ENCODE results near the gene MEIOSIN.
A peak's percentile ranks its signal among the peaks of the same experiment; 100 is the strongest.
"Not testable (repeated sequence)": the region's sequence is repeated elsewhere in the genome, so short reads cannot be mapped to it uniquely, and the experiment has no call there.

MEIOSIN gene

GRCh38 chr19:45781214-45782161 is 48.2 kb downstream of the MEIOSIN start:
- no peak for FAIRE-seq

GRCh38 chr19:45782162-45782691 is 49.0 kb downstream of the MEIOSIN start, which contains the start of gene DMPK:
Gene DMPK, minus strand, starts transcription at chr19:45782490. Its CDS starts 138 bp downstream, at chr19:45782352.
- FAIRE-seq: no peak

GRCh38 chr19:45782820-45783785 is 49.9 kb downstream of the MEIOSIN start:
- no peak for FAIRE-seq

DNA sequence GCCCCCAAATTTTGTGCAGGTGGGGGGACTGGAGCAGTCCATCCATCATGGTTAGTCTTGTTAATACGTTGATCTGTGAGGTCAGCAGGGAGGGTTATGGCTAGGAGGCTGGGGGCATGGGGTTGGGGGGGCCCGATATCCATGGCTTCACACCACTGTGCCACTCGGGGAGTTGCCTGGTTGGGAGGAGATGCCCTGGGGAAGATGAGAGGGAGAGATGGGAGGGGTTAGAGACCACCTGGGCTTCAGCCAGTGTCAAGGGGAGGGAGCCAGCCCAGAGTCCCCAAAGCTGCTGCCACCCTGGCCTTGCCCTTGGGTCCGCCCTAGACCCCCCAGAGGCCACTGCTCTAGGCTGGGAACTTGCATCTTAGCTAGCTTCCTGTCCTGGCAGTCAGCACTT is 50.9 kb downstream of the MEIOSIN start:
- FAIRE-seq: no peak

GRCh38 chr19:45785097-45785496 is 51.9 kb downstream of the MEIOSIN start:
- FAIRE-seq: no peak

DNA sequence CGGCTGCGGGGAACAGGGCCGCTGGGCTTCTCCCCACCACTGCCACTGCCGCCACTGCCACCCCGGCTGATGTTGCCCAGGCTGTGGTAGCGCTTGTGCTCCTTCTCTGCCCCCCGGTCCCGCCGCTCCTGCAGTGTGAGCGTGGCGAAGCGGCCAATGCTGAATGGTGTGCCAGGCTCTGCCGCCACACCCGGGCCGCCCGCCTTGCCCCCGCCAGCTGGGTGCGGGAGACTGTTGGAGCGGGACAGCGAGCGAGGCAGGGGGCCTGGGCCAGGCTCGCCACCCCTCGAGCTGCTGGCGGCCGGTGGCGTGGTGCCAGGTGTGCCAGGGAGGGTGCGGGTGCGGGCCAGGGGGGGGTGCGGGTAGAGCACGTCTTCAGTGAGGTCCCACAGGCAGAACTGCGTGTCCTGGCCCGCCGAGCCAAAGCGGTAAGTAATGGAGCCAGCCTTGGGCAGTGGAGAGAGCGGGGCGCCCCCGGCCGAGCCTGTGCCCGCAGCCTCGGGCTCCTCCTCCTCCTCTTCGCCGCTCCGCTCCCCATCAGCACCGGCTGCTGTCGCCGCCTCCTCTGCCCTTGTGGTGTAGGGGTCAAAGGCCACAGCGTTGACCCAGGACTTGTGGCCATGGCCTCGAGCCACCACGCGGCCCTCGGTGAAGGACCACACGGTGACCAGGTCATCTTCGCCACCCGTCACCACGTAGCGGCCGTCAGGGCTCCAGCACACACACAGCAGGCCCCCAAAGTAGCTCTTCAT is 52.7 kb downstream of the MEIOSIN start:
- no peak for FAIRE-seq

DNA sequence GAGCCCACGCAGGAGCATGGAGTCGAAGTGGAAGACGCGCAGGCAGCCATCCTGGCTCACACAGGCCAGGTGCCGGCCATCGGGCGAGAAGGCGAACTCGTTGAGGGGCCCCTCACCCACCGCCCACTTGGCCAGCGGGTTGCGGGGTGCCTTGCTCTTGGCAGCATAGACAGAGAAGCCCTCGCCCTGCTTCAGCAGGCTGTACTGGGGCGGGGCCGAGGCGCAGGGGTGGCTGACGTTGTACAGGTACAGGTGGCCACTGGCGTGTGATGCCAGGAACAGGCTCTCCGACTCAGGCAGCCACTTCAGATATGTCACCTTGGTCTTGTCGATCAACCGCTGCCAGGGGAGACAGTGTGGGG is 53.3 kb downstream of the MEIOSIN start:
- no peak for FAIRE-seq

- FAIRE-seq: no peak
These were observed 56.0 kb downstream of the MEIOSIN start for GRCh38 chr19:45789035-45789786.

- FAIRE-seq: no peak
These were observed 57.7 kb downstream of the MEIOSIN start for GRCh38 chr19:45790942-45791341.

DNA sequence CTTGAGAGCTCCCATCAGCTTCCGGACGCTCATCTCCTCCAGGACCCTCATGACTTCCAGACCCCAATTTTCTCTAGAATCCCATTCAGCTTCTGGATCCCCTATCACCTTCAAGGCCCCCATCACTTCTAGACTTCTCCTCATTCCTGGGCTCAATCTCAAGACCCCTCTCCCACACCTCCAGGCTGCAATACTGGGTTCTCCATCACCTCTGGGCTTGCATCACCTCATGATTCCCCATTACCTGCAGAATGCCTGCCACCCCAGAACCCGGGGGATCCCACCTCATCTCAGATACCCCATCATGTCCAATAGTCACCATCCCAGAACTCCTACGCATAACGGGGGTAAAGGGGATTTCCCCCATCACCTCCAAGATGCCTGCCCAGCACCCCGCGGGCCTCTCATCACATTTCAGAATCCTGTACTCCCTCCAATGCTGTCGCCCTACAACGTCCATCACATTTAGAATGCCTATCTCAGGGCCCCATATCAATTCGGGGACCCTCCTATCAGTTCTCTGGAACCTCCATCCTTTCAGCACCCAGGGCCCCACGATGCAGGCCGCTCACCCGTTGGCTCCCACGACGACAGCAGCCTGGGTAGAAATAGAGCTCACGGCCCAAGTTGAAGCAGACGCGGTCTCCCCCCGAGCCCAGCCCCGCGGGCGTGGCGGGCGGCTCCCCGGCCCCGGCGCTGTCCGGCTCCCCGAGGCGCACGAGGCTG is 58.7 kb downstream of the MEIOSIN start:
- FAIRE-seq: no peak

GRCh38 chr19:45792470-45793177 is 59.4 kb downstream of the MEIOSIN start, which contains the start of gene DMWD:
Gene DMWD, minus strand, starts transcription at chr19:45792845. Its CDS starts 89 bp downstream, at chr19:45792756.
- peak; percentile 21 for FAIRE-seq

DNA sequence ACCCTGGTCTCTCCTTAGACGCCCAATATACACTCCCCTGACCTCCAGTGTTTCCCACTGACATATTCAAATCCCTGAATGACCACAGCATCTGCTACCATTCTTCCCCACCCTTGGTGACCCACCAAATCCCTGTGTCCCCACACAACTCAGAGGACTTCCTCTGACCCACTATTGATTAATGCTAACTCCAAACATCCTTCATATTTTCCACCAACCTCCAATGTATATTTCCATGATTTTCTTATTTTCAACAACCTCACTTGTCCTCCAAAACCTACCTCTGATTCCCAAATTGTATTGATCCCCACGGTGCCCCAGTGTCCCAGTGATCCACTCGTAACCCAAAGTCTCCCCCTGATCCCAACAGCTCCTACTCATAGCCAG is 59.9 kb downstream of the MEIOSIN start:
- FAIRE-seq: no peak

GRCh38 chr19:45793876-45794275 is 60.6 kb downstream of the MEIOSIN start:
- no peak for FAIRE-seq

GRCh38 chr19:45794627-45795026 is 61.4 kb downstream of the MEIOSIN start:
- no peak for FAIRE-seq

DNA sequence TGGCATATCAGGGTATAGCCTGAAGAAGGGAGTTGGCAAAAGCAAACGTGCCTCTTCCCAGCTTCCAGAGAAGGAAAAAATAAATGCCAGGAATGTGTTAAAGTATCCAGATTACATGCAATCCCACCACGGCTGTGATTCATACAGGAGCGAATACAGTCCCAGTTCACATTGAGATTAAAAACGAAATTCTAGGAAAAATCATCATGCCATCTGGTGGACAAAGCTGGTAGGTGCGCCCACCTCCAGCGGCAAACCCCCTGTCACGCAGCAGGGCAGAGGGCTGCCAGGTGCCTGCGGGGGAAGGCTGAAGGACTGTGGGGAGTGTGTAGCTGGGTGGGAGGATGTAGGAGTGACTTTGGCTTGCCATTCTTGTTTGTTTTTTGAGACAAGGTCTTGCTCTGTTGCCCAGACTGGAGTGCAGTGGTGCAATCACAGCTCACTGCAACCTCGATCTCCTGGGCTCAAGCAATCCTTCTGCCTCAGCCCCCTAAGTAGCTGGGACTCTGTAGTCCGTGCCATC is 65.8 kb downstream of the MEIOSIN start:
- FAIRE-seq: peak; percentile 77

DNA sequence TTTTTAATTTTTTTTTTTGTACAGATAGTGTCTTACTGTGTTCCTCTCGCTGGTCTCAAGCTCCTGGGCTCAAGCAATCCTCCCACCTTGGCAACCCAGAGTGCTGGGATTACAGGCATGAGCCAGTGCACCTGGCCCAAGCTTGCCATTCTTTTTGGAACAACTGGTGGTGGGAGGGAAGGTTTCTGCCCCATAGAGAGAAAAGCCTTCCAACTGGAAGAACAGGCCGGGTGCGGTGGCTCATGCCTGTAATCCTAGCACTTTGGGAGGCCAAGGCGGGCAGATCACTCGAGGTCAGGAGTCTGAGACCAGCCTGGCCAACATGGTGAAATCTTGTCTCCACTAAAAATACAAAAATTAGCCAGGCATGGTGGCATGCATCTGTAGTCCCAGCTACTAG is 66.3 kb downstream of the MEIOSIN start:
- not testable (repeated sequence) for FAIRE-seq

DNA sequence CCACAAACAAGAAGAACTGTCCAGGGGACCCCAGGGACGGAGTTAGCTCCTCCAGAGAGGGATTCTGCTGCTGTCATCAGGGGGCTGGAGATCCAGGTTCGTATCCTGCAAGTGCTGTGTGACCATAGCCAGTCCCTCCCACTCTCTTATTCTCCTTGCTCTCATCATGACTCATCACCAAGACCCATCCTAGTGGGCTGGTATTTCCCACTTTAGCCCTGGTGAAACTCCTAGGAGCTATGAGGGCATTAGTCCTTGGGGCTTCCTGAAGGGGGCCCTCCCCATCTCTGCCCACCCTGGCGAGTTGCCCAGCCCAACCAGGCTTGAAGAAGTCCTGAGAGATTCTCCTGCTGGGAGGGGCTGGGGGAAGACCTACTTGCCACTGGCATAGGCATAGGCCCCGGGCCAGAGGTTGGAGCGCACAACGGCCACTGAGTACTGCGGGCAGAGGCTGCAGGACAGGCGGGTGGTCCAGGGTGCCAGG is 66.9 kb downstream of the MEIOSIN start:
- no peak for FAIRE-seq

DNA sequence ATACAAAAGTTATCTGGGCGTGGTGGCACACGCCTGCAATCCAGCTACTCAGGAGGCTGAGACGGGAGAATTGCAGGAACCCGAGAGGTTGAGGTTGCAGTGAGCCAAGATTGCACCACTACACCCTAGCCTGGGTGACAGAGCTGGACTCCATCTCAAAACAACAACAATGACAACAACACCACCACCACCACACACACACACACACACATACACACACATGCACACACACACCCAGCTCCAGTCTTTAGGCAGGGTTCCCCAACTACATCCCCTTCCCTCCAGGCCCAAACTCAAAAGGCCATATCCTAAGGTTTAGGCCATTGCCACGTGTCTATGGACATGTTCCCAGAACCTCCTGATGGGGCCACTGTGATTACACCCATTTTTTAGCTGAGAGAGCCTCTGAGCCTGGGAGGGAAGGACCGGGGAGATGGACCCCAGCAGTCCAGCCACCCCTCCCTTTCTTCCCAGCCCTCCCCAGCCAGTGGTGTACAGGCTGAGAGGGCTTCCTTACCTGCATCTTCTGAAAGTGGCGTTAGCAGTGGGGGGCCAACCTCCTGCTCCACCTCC is 68.5 kb downstream of the MEIOSIN start:
- FAIRE-seq: no peak
